ENCODE results near the gene CTU1. TPM values are rescaled to one million over a fixed set of nuclear protein-coding genes. Genes with fewer than 3 reads are reported as not detected.

CTU1 gene
- total RNA-seq, 2 donors from 2014 or later: 4.8 to 7.7 TPM

DNA sequence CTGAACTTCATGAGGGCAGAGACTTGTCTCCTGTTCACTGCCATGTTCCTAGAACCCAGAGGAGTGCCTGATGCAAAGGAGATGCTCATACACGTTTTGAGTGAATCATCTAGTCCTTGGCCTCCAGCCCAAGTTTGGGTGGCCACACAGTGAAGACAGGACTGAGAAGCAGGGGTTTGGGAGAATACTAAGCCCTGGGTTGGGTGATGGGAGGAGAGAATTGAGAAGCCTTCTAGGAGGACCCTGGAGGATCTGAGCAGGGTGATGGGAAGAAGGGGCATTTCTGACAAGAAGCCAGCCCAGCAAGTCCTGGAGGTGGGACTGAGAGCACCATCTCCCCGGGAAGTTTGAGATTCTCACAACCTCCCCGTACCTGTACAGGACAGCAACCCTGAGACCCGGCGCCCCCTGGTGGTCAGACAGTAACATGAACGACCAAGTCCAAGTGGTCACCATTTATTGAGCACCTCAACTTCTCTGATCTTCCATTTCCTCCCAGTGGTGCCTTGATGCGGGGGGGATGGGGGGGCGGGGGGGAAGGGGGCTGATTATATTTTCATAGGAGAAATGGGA, 11.0 kb downstream of the CTU1 start:
- Histone ChIP-seq H3K4me1 (peaks cover 0 to 36% of the 10 kb centered on the region in 2 donors), H3K36me3 (peaks cover 2% of the 10 kb centered on the region), H3K27ac (no peak overlapping the region), H3K9me3 (no peaks in the 10 kb centered on the region), H3K4me3 (no peak overlapping the region), H3K27me3 (no peaks in the 10 kb centered on the region)
- TF ChIP-seq, protein P1, sequence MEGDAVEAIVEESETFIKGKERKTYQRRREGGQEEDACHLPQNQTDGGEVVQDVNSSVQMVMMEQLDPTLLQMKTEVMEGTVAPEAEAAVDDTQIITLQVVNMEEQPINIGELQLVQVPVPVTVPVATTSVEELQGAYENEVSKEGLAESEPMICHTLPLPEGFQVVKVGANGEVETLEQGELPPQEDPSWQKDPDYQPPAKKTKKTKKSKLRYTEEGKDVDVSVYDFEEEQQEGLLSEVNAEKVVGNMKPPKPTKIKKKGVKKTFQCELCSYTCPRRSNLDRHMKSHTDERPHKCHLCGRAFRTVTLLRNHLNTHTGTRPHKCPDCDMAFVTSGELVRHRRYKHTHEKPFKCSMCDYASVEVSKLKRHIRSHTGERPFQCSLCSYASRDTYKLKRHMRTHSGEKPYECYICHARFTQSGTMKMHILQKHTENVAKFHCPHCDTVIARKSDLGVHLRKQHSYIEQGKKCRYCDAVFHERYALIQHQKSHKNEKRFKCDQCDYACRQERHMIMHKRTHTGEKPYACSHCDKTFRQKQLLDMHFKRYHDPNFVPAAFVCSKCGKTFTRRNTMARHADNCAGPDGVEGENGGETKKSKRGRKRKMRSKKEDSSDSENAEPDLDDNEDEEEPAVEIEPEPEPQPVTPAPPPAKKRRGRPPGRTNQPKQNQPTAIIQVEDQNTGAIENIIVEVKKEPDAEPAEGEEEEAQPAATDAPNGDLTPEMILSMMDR (IDR thresholded peaks at IDR 0.05): peak; percentile 63 to 72
- no peak for DNase-seq (ENCODE audit: low spot score)

DNA sequence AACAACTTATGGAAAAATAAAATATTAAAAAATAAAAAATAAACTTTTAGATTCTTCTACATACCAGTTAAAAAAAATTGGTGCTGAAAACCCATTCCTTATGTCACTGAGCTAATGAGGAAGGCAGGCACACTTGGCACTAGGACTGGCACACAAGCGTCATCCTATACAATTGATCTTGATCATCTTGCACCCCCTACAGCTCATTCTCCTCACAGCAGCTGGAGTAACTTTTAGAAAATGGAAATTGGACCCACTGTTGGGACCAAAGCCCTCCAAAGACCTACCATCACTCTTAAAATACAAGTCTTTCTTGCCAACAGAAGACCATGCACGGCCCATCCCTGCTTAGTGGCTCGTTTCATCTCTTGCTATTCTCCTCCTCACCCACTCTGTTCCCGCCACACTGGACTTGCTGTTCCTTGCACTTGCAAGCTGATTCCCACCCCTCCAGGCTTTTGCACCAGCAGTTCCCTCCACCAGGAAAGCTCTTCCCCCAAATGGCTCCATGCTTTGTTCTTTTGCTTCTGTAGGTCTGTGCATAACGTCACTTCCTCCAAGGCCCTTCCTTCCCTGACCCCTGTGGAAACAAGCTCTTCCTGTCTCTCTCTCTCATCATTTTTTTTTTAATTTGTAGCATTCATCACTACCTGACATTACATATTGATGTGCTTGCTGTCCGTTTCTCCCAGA, 11.6 kb downstream of the CTU1 start:
- Histone ChIP-seq H3K9me3 (no peaks in the 10 kb centered on the region), H3K4me3 (no peak overlapping the region), H3K36me3 (no peaks in the 10 kb centered on the region), H3K4me1 (peaks cover 0 to 31% of the 10 kb centered on the region in 2 donors), H3K27ac (no peak overlapping the region), H3K27me3 (no peaks in the 10 kb centered on the region)
- TF ChIP-seq, protein P1 (IDR thresholded peaks at IDR 0.05): no peak
- DNase-seq (ENCODE audit: low spot score): no peak

DNA sequence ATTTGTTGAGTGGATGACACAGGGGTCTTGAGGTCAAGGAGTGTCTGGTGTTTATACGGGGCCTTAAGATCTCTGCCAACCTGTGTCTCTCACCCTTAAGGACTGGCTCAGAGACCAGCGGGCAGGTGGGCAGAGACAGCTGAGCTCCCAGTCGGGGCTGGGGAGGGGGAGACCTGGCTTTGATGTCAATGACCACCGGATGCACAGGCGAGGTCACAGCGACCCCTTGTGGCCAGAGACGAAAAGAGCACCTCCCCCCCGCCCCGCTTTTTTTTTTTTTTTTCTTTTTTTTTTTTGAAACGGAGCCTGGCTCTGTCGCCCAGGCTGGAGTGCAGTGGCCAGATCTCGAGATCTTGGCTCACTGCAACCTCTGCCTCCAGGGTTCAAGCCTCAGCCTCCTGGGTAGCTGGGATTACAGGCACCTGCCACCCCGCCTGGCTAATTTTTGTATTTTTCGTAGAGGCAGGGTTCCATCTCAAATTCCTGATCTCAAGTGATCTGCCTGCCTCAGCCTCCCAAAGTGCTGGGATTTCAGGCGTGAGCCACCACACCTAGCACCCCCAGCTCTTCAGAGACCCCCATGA, 13.4 kb downstream of the CTU1 start:
- Histone ChIP-seq H3K36me3 (no peaks in the 10 kb centered on the region), H3K9me3 (no peaks in the 10 kb centered on the region), H3K4me3 (no peak overlapping the region), H3K27me3 (no peaks in the 10 kb centered on the region), H3K27ac (no peak overlapping the region), H3K4me1 (peaks cover 0 to 13% of the 10 kb centered on the region in 2 donors)
- TF ChIP-seq, protein P1 (IDR thresholded peaks at IDR 0.05): peak; percentile 57 to 80
- no peak for DNase-seq (ENCODE audit: low spot score)

DNA sequence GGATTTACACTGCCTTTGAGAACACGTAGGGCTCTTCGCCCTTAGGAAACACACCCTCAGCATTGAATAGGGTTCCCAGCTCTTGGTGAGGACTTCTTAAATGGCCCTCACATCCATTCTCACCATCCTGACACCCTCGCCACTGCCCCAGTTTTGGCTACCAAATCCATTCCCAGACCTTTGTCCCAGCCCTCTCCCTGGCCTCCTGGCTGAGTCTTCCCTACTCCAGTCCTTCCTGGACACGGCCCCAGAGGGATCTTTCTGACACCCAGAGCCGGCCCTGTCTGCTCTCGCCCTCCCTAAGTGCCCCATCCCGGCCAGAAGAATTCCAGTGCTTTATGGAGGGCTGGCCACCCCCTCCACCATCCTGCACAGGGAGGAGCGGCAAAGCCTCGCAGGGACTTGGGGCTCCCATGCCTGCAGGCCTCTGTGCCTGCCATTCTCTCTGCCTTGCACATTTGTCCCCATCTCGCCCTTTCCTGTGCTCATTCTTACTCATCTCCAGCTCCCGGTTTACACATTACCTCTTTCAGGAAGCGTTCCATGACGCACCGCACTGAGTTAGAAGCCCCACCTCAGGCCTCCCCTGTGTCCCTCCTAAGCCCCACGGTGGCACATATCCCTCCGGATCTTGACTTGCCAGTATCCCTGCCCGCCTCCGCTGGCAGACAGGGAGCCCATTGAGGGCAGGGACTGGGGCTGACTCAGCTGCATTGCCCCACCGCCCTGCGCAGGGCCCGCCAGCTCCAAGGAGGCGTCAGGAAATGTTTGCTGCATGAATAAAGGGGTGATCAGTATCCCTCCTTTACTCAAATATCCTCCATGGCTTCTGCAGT, 14.5 kb downstream of the CTU1 start:
- no peak for DNase-seq (ENCODE audit: low spot score)
- Histone ChIP-seq H3K27me3 (no peaks in the 10 kb centered on the region), H3K9me3 (no peaks in the 10 kb centered on the region), H3K27ac (no peak overlapping the region), H3K4me3 (no peak overlapping the region), H3K4me1 (peaks cover 0 to 3% of the 10 kb centered on the region in 2 donors), H3K36me3 (no peaks in the 10 kb centered on the region)
- TF ChIP-seq, protein P1 (IDR thresholded peaks at IDR 0.05): no peak

DNA sequence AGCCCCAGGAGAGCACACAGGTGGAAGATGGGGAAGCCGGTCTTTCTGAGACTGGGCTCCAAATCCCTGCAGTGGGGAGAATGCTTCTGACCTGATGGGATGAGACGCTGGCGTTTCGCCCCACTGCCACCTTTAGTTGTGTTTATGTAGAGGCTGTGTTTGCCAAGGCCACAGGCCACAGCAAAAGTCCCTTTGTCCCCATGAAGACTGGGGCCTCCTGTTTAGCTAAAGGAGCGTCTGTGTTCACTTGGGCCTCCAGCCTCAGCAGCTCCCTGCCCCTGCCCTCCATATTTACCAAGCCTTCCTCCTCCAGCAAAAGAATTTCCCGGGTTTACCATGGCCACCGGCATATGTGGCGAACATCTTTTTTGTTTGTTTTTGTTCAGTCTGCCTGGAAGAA, 15.1 kb downstream of the CTU1 start:
- no peak overlapping the region for H3K4me3 ChIP-seq
- no peak overlapping the region for H3K27ac ChIP-seq
- TF ChIP-seq, protein P1 (IDR thresholded peaks at IDR 0.05): no peak
- peaks cover 0 to 3% of the 10 kb centered on the region in 2 donors for H3K4me1 ChIP-seq
- no peak for DNase-seq (ENCODE audit: low spot score)
- H3K36me3 ChIP-seq: no peaks in the 10 kb centered on the region
- no peaks in the 10 kb centered on the region for H3K9me3 ChIP-seq
- no peaks in the 10 kb centered on the region for H3K27me3 ChIP-seq

All from right atrium auricular region (tissue), 2 donors.